Epithelial cell of proximal tubule (primary cell): ENCODE measurements around the gene GABRB3. TPM values are rescaled to one million over a fixed set of nuclear protein-coding genes. Genes with fewer than 3 reads are reported as not detected.

ENCODE experiments used
- DNase-seq: peaks from one replicate; pipeline ENCODE4 v3.0.0-alpha.2; 2011; ENCODE audit warnings: low read depth
- H3K4me3 ChIP-seq: 2 replicates; pipeline ENCODE4 v1.5.1; 2011; ENCODE audit warnings: low read depth, mild to moderate bottlenecking, low read length
- total RNA-seq: library from RNA; depleted of rRNA; stranded (reverse); fragments of >200 nt; gene quantifications from 2 replicates; pipeline ENCODE4 v1.2.3, GENCODE V29; 2015
- TF ChIP-seq, protein P1 (sequence below): conservative IDR thresholded peaks from 2 replicates; pipeline ENCODE4 v1.5.1; 2012; ENCODE audit warnings: low read depth, mild to moderate bottlenecking, low read length

GABRB3 gene
- total RNA-seq, 1 donor from 2014 or later: 0.58 TPM

DNA sequence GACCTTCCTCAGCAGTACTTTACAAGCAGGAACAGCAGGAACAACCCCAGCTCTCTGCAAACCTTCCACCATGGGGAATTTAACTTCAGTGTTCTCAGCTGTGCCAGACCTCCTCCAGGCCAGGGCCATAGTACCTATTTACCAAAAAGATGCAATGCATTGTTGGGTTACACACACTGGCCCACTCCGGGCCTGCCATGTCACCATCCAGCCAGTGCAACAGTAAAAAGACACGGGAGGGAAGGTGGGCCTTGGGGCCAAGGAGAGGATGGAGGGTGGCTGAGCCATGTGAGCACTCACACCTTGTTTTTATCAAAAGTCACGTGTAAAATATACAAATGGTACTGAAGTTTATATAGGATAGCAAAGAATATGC, 157.0 kb downstream of the GABRB3 start:
- no peak for DNase-seq
- TF ChIP-seq, protein P1, sequence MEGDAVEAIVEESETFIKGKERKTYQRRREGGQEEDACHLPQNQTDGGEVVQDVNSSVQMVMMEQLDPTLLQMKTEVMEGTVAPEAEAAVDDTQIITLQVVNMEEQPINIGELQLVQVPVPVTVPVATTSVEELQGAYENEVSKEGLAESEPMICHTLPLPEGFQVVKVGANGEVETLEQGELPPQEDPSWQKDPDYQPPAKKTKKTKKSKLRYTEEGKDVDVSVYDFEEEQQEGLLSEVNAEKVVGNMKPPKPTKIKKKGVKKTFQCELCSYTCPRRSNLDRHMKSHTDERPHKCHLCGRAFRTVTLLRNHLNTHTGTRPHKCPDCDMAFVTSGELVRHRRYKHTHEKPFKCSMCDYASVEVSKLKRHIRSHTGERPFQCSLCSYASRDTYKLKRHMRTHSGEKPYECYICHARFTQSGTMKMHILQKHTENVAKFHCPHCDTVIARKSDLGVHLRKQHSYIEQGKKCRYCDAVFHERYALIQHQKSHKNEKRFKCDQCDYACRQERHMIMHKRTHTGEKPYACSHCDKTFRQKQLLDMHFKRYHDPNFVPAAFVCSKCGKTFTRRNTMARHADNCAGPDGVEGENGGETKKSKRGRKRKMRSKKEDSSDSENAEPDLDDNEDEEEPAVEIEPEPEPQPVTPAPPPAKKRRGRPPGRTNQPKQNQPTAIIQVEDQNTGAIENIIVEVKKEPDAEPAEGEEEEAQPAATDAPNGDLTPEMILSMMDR: no peak
- H3K4me3 ChIP-seq: no peak overlapping the region

- no peak for DNase-seq
- no peak overlapping the region for H3K4me3 ChIP-seq
- TF ChIP-seq, protein P1: no peak
Observed at GRCh38 chr15:26615188-26615926, 157.5 kb downstream of the GABRB3 start.

DNA sequence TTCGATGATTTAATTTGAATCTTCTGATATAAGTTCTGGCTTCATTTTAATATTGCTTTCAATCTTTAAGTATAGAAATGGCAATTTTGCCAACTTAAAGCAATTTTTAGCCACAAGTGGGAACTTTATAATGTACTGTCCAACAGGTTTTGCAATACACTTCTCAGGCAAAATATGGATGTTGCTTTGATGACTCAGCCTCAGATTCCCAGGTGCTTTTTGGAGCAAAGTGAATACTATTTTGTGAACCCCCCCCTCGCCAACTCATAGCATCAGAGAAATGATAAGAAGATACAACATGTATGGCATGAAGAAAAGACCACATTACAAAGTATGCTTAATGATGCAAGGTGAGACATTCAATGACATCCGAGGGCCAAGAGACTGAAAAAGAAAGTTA, 158.1 kb downstream of the GABRB3 start:
- no peak overlapping the region for H3K4me3 ChIP-seq
- no peak for DNase-seq
- TF ChIP-seq, protein P1: no peak

DNA sequence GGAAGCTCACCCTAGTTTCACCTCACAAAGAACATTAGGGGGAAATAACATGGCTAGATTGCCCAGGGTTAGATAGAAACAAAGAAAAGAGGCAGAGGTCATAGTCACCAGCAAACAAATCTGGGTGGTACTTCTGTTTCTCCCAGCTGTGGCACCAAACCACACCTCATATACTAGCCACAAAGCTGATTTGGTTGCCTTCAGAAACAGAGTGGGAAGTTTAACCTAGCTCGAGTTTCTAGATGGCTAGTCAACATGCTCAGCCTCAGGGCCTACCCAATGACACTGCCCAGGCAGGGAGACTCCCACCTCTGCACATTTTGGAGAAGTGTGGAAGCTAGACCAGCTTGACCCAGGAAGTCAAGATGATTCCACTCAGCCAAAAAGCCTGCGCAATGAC, 174.2 kb downstream of the GABRB3 start:
- TF ChIP-seq, protein P1: no peak
- H3K4me3 ChIP-seq: no peak overlapping the region
- no peak for DNase-seq

GRCh38 chr15:26595611-26596010, 177.3 kb downstream of the GABRB3 start:
- no peak for DNase-seq
- H3K4me3 ChIP-seq: no peak overlapping the region
- TF ChIP-seq, protein P1: no peak

DNA sequence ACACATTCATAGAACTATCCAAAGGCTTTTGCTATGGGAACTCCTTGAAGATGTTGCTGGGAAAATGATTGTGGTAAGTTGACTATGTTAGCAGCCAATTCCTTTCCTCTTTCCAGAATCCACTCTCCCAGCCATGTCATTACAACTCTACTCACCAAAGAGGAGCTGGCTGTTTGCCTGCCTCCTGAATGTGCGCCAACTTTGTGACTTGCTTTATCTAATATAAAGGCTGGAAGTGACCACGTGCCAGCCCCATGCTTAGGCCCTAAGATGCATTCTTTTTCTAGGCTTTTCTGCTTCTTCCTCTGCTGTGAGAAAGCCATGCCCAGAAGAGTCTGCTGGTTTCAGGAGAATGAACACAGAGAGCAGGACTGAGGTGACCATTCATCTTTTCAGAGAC, 182.2 kb downstream of the GABRB3 start:
- no peak for DNase-seq
- TF ChIP-seq, protein P1: no peak
- no peak overlapping the region for H3K4me3 ChIP-seq

GRCh38 chr15:26582840-26583239, 190.0 kb downstream of the GABRB3 start:
- DNase-seq: no peak
- TF ChIP-seq, protein P1: no peak
- H3K4me3 ChIP-seq: no peak overlapping the region
